GM18520 (cell line): ENCODE measurements around the gene ERCC4.

Experiments
- ATAC-seq: cut with Tn5 transposase; IDR thresholded peaks from one replicate; pipeline ENCODE4 v1.9.1; 2021; ENCODE audit not compliant: unreplicated experiment

The ERCC4 gene

GRCh38 chr16:13945744-13946485, 26.0 kb downstream of the ERCC4 start:
- no peak for ATAC-seq

GRCh38 chr16:13948086-13948485, 28.1 kb downstream of the ERCC4 start:
- ATAC-seq: no peak

GRCh38 chr16:13950821-13951547, 31.0 kb downstream of the ERCC4 start:
- ATAC-seq: no peak

GRCh38 chr16:13951611-13952010, 31.7 kb downstream of the ERCC4 start:
- no peak for ATAC-seq

GRCh38 chr16:13953501-13953900, 33.5 kb downstream of the ERCC4 start:
- no peak for ATAC-seq

GRCh38 chr16:13956635-13957196, 36.8 kb downstream of the ERCC4 start:
- no peak for ATAC-seq

GRCh38 chr16:13957197-13958078, 37.5 kb downstream of the ERCC4 start:
- ATAC-seq: peak; percentile 75

GRCh38 chr16:13958474-13958873, 38.5 kb downstream of the ERCC4 start:
- ATAC-seq: no peak

GRCh38 chr16:13959626-13960025, 39.7 kb downstream of the ERCC4 start:
- ATAC-seq: no peak

GRCh38 chr16:13961099-13961811, 41.3 kb downstream of the ERCC4 start:
- no peak for ATAC-seq

GRCh38 chr16:13962232-13962631, 42.3 kb downstream of the ERCC4 start:
- ATAC-seq: no peak

- ATAC-seq: no peak
Observed at GRCh38 chr16:13968835-13969234, 48.9 kb downstream of the ERCC4 start.

- no peak for ATAC-seq
Observed at GRCh38 chr16:13969711-13970110, 49.8 kb downstream of the ERCC4 start.

- ATAC-seq: no peak
Observed at GRCh38 chr16:13970708-13971422, 50.9 kb downstream of the ERCC4 start.

- ATAC-seq: no peak
Observed at GRCh38 chr16:13973321-13974023, 53.5 kb downstream of the ERCC4 start.

GRCh38 chr16:13977177-13977576, 57.2 kb downstream of the ERCC4 start:
- no peak for ATAC-seq

GRCh38 chr16:13982451-13982850, 62.5 kb downstream of the ERCC4 start:
- ATAC-seq: no peak

- no peak for ATAC-seq
Observed at GRCh38 chr16:13983625-13984024, 63.7 kb downstream of the ERCC4 start.

- ATAC-seq: no peak
Observed at GRCh38 chr16:13984794-13985193, 64.8 kb downstream of the ERCC4 start.
